ENCODE data around the gene FERMT2.

DNA sequence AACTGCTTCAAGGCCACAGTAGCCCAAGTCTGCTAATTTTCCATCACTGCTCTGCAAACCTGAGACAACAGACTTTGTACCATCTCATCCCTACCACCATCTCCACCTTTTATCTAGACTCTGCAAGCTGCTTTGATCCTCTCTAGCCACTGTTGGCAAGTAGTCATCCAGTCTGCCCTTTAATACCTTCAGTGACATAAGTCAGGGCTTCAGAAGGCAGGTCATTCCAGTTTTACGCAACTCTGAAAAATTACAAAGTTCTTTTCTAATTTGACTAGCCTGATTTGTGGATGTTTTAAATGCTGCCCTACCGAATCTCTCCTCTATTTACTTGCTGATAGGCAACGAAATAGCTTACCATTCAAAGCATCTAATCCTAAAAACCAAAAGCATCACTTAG, 2.8 kb downstream of the FERMT2 start:
- TF ChIP-seq CTCF (IDR thresholded peaks at IDR 0.05): no peak
- TF ChIP-seq POLR2A (IDR thresholded peaks at IDR 0.05): no peak
- no peak for TF ChIP-seq EP300 (IDR thresholded peaks at IDR 0.05)
